GM19468 (cell line): ENCODE data around the gene SSTR5.

ENCODE experiments used
- ATAC-seq: cut with Tn5 transposase; IDR thresholded peaks from one replicate; pipeline ENCODE4 v1.9.1; 2021; ENCODE audit warnings: mild to moderate bottlenecking, moderate library complexity, moderate number of reproducible peaks; ENCODE audit not compliant: unreplicated experiment; ENCODE audit errors: extremely low read depth

Gene SSTR5

DNA sequence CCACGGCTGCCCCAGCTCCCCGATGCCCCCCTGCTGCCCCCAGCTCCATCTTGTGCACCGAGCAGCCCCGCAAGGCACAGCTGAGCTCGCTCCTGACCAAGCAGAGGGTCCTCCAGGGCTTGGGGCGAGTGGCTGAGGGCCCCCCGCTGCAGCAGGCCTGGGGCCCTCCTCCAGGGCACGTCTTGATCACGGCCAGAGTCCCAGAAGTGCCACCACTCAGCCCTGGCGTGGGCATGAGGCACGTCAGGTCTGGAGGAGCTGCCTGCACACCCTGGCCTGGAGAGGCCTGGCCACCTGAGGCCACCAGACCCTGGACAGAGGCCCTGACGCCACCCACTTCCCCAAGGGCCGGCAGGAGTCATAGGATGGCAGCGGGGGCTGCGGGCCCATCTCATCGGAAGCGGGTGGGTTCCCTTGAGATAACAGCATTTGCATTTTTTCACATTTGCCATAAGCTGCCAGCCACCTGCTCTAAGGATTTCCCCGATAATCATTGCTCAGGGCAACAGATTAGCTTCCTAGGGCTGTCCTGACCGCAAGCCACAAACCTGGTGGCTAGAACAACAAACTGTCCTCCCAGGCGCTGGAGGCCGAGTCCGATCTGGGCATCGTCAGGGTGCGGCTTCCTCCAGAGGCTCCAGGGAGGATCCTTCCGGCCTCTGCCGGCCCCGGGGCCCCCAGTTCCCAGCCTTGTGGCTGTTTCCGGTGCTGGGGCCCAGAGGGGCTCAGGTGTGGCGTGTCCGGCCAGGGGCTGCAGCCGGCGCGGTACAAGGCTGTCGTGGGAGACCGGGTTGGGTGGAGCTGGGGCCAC, 47.4 kb downstream of the SSTR5 start:
- no peak for ATAC-seq

DNA sequence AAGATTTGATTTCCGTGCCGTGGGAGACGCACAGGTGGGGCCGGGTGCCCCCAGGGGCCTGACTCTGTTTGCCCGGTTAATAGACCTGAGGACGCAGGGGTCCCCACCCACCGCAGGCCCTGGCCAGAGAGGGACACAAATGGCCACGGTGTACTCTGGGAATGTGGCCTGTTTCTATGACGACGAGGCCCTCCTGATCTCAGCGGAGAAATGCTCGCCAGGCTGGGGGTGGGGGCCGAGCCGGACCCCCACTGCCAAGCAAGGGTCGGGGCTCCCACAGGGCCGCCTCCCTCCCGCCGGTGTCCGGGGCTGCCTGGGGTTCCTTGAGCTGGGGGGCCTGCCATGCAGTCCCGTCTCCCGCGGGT, 48.0 kb downstream of the SSTR5 start:
- no peak for ATAC-seq

DNA sequence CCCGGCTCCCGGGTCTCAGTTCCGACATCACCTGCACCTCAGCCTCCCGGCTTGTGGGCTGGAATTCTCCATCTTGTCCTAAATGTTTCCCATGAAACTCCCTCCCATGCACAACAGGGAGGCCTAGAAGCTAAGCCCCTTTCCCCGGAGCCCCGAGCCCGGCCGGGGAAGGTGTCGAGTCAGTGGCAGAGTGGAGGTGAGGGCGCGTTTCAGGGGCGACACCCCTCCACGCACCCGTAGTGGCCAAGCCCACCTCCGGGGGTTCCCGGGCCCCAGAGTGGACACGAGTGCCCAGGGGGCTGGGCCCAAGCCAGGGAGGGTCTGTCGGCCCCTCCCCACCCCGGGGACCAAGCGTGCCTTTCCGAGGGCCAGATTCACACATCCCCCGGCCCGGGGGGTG, 48.5 kb downstream of the SSTR5 start:
- ATAC-seq: no peak

DNA sequence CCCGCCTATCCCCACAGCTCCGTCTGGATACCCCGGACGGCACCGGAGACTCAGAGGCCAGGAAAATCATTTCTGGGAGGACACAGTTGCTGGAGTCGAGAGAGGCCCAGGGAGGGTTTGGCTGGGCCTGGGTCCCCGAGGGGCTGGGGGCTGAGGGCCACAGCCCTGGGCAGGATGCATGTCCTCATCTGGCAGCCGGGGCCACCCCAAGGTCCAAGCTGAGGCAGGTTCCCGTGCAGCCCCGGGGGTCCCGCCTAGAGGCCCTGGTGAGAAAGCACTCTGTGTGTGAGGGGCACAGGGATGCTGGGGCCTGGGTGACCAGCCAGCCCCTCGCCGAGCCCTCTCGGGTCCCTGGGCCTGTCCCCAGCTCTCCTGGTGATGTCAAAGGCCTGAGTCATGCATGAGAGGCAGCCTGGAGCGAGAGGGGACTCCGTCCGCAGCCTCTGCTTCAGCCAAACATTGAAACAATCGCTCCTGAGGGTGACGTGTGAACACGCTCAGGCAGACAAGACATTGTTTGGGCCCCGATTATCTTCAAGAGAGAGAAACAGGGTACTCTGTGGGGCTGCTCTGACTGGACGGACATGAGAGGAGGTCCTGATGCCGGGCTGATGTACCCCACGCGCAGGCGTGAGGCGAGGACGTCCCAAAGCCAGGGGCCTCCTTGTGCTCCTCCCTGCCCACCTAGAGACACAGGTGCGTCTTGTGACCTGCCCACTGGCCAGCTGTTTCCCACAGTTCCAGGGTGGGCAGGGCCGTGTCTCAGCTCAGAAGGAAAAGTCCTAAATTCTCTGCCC, 49.3 kb downstream of the SSTR5 start:
- no peak for ATAC-seq

DNA sequence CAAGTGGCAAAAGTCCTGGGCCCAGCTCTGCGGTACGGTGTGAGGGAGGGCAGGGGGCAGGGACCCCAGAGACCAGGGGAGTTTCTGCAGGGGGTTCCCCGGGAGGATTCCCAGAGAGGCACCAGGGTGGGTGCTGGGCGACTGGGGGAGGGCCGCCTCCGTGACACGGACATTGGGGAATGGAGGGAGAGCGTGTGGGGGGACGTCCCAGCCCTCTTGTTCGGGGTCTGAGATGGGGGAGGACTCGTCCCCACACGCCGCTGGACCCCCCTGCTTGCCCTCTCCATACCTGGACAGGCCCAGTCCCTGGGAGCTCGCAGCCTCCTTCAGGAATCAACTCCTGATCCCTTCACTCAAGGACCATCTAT, 49.8 kb downstream of the SSTR5 start:
- no peak for ATAC-seq

DNA sequence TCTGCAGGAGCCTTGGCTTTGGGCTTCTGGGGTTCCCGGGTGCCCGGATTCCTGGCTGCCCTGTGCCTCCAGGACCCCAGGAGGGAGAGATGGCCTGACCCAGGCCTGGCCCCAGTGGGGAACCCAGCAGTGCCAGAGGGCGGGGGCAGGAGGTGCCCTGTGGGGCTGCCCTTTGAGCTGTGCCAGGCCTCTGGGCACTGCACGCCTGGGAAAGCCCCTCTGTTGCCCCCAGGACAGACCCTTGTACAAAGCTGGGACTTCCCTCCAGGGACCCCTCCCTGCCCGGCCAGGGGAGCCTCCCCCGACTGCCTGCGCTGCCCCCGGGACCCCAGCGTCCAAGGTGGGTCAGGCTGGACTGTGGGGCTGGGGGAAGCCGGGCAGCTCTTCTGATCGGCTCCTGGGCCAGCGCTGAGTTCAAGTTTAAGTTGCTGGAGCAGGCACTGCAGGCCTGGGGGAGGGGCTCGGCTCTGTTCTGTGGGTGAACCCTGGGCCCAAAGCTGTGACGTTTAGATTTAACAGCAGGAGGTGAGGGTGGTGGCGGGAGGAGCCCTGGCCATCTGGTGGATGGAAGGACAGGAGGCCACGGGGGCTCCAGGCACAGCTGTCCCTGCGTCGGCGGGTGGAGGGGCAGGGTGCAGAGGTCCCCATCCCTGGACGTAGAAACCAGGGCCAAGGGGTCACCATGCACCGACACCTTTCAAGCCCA, 51.1 kb downstream of the SSTR5 start:
- no peak for ATAC-seq

DNA sequence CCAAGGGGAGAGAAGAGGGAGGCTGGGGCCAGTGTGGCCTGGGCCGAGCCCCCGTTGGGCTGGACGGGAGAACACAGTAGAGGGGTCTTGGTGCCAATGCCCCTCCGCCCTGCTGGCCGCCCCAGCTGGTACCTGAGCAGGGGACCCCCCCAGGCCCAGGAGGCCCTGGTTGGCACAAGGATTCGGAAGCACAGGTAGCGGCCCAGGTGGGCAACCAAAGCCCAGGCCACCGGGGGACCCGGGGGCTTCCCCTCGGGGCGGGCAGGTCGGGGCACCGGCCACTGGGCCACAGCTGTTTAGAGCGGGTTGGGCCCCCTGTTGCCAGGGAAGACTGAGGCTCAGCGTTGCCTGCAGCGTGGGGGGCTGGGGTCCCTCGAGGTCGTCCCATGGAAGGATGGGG, 51.7 kb downstream of the SSTR5 start:
- no peak for ATAC-seq

DNA sequence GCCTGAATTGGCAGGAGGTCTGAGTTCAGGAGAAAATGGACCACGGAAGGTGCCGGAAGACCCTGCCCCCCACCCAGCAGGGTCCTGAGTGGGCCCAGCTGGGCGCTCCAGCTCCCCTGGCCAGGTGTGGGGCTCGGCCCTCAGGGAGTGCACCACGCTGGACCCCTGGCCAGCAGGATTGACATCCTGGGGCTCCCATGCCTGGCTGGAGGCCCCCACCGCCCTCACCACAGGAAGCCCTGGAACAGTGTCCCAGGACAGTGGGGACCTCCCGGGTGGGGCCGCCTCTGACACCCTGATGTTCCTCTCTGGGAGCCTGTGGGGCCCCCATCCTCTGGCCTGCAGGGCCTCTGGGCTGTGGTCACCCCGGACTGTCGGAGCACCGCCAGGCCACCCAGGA, 52.2 kb downstream of the SSTR5 start:
- ATAC-seq: no peak

DNA sequence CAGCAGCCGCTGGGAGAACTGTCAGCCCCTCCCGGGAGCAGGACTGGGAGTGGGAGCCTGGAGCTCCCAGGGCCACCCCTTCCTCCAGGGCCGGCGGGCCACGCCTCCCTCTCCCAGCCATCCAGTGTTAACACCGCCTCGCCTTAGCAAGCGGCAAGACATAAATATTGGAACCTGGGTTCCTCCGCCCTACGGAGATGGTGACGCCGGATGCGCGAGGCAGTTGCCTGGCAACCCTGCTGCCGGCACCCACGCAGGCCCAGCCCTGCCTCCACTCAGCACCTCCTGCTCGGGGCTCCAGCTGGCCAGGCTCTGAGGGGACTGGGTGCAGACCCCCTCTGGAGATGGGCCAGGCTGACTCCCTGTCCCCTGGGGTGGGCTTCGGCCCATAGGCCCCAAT, 52.9 kb downstream of the SSTR5 start:
- ATAC-seq: no peak

DNA sequence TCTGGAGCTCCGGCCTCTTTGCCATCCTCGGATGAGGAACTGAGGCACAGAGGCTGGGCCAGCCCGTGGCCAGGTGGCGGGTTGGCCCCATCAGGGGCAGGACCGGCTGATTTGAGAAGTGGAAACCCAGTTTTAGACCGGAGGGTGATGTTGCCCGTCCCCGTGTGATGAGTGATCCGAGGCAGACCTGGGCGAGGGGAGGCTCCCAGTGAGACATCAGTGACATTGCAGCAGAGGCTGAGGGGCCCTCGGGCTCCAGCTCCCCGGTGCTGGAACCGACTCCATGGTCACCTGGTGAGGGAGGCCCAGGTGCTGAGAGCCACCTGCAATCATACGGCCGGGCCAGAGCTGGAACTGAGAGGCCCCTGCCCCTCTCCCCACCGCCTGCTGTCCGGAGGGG, 53.5 kb downstream of the SSTR5 start:
- no peak for ATAC-seq

DNA sequence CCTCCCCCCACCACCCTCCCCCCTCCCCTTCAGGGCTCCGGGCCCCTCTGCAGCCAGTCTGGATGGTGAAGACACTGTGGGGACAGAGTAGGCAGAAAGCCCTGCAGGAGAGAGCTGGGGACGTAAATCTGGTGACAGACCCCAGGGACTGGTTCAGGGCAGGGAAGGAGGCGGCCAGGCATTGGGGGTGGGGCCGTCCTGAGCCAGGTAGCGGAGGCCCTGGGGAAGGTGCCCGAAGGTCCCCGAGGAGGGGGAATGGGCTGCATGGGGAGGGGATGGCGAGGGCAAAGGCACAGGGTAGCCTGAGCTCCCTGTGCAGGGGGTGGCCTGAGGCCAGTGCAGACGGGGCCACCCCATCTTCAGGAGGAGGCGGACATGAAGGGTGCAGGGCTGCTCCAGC, 54.0 kb downstream of the SSTR5 start:
- ATAC-seq: no peak

DNA sequence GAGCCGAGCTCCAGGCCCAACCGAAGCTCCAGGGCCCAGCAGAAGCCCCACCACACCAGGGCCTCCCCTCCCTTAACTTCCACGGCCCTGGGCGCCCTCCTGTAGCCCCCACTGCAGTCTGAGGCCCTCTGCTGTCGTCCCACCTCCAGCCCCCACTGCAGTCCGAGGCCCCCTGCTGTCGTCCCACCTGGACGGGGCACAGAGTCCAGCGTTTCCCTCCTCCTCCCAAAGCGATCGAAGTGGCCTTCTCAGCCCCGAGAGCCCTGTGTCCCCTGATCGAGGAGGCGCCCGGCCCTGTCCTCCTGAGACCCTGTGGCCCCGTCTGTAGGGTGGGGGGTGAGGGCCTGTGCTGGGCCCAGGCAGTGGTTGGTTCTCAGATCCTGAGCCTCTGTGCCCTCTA, 54.6 kb downstream of the SSTR5 start:
- ATAC-seq: no peak

DNA sequence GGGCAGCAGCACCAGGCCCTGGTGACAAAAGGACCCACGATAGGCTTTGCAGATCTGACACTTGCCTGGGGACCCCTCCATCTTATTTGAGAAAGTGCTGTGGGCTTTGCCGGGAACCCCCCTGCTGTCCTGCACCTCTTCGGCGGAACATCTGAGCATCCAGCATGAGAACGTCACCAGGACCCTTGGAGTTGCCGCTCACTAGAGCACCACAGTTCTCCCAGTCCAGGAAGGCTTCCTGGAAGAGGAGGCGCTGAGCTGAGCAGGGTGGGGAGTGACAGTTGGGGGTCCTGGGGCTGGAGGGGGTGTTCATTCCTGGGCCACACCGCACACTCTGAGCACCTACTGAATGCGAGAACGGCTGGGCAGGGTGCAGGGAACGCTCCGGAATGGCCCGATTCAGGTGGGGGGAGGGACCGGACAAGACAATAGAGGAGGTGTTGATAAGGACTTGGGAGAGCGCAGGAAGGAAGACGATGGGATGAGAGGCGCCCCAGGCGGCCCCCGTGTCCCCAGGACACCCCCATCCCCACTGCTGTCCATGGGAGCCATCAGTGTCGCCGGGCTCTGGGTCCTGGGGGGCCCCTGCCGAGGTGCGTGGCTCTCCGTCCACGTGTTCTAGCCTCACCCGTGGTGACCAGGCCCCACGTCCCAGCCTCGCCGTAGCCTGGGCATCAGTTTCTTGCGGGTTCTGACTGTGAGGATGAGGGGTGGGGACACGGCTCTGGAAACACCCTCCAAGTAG, 55.6 kb downstream of the SSTR5 start:
- no peak for ATAC-seq

DNA sequence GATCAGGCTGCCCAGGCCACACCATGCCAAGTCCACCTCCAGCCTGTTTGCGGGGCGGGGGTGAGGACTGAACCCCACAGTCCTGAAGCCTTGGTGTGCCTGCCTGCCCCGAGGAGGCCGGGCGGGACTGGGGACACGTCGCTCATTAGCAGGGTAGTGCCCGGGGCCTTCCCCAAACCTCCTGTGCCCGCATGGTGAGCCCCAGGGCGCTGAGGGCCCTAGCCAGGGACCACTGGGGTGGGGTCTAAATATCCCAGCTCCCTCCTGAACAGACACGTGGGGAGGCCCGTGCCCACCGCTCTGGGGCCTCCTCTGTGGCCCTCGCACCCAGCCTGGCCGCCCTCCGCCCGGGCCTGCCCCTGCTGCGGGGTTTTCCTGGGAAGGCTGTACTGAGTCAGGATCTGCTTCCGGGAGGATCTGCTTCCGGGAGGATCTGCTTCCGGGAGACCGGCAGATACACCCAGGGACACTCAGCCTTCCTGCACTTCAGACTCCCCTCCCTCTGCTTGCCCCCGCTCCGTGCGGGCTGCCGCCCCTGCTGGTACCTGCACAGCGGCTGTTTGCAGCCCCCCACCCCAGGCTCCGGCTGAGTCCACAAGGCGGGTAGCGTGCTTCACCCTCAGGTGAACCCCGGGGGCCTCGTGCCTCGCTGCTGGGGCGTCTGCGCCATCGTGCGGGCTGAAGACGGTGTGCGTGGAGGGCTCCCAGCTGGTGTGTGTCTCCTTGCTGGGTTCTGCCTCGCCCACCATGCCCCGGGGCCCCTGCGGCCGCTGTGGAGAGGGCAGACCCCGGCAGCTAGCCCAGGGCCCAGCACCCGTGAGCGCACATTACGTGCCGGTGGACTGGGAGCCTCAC, 56.8 kb downstream of the SSTR5 start:
- no peak for ATAC-seq

DNA sequence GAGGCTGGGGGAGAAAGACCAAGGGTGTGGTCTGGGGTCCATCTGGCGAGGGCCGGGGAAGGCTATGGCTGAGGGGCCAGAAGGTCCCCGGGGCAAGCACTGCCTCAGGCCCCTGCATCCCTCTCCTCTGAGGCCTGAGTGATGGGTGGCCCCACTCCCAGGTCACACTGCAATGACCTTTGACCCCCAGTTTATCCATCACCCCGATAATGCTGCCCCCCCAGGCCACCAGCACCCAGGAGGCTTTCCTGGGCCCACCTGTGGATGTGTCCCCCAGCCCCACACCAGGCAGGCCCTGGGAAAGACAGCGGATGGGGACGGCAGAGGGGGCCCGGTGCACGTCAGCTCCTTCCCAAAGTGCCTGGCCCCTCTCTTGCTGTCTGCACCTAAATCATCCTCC, 57.8 kb downstream of the SSTR5 start:
- ATAC-seq: no peak
